Endothelial cell of umbilical vein (primary cell): ENCODE data around the gene SELPLG.

Source experiments
- EZH2 ChIP-seq: IDR thresholded peaks from 2 replicates; pipeline ENCODE4 v1.6.1; 2012; ENCODE audit warnings: borderline replicate concordance, low read depth, mild to moderate bottlenecking, moderate library complexity, low read length, inconsistent platforms; ENCODE audit not compliant: severe bottlenecking
- JUN ChIP-seq: IDR thresholded peaks from 2 replicates; pipeline ENCODE4 v1.6.1; 2011; ENCODE audit warnings: borderline replicate concordance, low read depth; ENCODE audit not compliant: insufficient read length, insufficient read depth
- MYC ChIP-seq: IDR thresholded peaks from one replicate; pipeline ENCODE4 v1.6.1; 2011; ENCODE audit warnings: mild to moderate bottlenecking, low read depth, low read length
- POLR2A ChIP-seq: IDR thresholded peaks from 2 replicates; pipeline ENCODE4 v1.6.1; 2012; ENCODE audit warnings: low read depth, mild to moderate bottlenecking, control low read depth, low read length
- POLR2AphosphoS5 ChIP-seq: IDR thresholded peaks from 2 replicates; pipeline ENCODE4 v1.6.1; 2012; ENCODE audit warnings: low read depth, mild to moderate bottlenecking, control low read depth, low read length, moderate library complexity; ENCODE audit not compliant: insufficient read depth
- TF ChIP-seq, protein P1 (sequence below), 2 donors: IDR thresholded peaks; 1 replicate in 1 of 2; 2 replicates in 1 of 2; pipeline ENCODE4 v1.5.1; 2011; ENCODE audit warnings: low read length in 2 of 2, mild to moderate bottlenecking in 2 of 2, moderate library complexity in 2 of 2, control low read depth in 1 of 2, inconsistent platforms in 1 of 2, low read depth in 1 of 2; ENCODE audit not compliant: insufficient read depth in 1 of 2; ENCODE audit errors: extremely low read depth in 1 of 2
- TF ChIP-seq, protein P2 (sequence below): IDR thresholded peaks from 2 replicates; pipeline ENCODE4 v1.6.1; 2011; ENCODE audit not compliant: insufficient read depth, insufficient read length

DNA sequence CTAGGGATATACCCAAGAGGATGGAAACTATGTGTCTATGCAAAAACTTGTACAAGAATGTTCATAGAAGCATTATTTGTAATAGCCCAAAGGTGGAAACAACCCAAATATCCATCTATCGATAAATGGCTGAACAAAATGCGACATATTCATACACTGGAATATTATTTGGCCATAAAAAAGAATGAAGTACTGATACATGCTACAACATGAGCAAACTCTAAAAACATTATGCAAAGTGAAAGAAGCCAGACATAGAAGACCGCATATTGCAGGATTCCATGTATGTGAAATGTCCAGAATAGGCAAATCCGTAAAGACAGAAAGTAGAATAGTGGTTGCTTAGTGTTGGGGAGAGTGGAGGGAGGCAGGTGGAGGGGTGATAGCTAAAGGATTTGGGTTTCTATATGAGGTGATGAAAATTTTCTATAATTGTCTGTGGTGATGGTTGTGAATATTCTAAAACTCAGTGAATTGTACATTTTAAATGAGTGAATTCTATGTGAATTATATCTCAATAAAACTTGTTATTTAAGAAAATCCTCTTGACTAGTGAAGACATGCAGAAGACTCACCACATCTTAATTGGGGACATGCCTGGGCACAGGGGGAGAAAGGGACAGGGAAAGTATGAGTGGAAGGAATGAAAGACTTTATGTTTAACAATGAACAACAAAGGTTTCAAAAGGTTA is 29.8 kb upstream of the SELPLG start:
- TF ChIP-seq MYC (no peak), POLR2AphosphoS5 (no peak), POLR2A (no peak), EZH2 (no peak), JUN (no peak)
- TF ChIP-seq, protein P1, sequence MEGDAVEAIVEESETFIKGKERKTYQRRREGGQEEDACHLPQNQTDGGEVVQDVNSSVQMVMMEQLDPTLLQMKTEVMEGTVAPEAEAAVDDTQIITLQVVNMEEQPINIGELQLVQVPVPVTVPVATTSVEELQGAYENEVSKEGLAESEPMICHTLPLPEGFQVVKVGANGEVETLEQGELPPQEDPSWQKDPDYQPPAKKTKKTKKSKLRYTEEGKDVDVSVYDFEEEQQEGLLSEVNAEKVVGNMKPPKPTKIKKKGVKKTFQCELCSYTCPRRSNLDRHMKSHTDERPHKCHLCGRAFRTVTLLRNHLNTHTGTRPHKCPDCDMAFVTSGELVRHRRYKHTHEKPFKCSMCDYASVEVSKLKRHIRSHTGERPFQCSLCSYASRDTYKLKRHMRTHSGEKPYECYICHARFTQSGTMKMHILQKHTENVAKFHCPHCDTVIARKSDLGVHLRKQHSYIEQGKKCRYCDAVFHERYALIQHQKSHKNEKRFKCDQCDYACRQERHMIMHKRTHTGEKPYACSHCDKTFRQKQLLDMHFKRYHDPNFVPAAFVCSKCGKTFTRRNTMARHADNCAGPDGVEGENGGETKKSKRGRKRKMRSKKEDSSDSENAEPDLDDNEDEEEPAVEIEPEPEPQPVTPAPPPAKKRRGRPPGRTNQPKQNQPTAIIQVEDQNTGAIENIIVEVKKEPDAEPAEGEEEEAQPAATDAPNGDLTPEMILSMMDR (IDR thresholded peaks at IDR 0.05; ENCODE audit: extremely low read depth in 1 of 2, insufficient read depth in 1 of 2, low read depth in 1 of 2, low read length in 2 of 2): no peak
- TF ChIP-seq, protein P2, sequence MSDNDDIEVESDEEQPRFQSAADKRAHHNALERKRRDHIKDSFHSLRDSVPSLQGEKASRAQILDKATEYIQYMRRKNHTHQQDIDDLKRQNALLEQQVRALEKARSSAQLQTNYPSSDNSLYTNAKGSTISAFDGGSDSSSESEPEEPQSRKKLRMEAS: no peak
